ENCODE results near the gene DIS3L2. TPM values are rescaled to one million over a fixed set of nuclear protein-coding genes. Genes with fewer than 3 reads are reported as not detected.

DIS3L2 gene
- total RNA-seq, 4 donors from 2014 or later: 10.3 to 63.9 (median 29.7) TPM

GRCh38 chr2:231926761-231927565, 34.5 kb upstream of the DIS3L2 start:
- peak in 1 of 2 donors; percentile 31 for DNase-seq
- Histone ChIP-seq H3K4me1 (peaks cover 0 to 13% of the 10 kb centered on the region in 2 donors), H3K36me3 (no peaks in the 10 kb centered on the region), H3K4me3 (peak overlapping the region in 1 of 2 donors; percentile 32), H3K27ac (no peak overlapping the region), H3K27me3 (peaks cover 0 to 3% of the 10 kb centered on the region in 2 donors), H3K9me3 (no peaks in the 10 kb centered on the region)
- intact Hi-C loops (cut with DNase I; ENCODE audit: low total_unique reads): loop anchor here (10.0 kb wide), 1 partner anchor 398 kb away; no protein-coding TSS in a partner anchor
- TF ChIP-seq CTCF (IDR thresholded peaks at IDR 0.05): no peak
- TF ChIP-seq POLR2A (IDR thresholded peaks at IDR 0.05): no peak

GRCh38 chr2:231927566-231927890, 34.0 kb upstream of the DIS3L2 start:
- Histone ChIP-seq H3K36me3 (no peaks in the 10 kb centered on the region), H3K27ac (no peak overlapping the region), H3K4me3 (no peak overlapping the region), H3K9me3 (no peaks in the 10 kb centered on the region), H3K27me3 (peaks cover 0 to 3% of the 10 kb centered on the region in 2 donors), H3K4me1 (peaks cover 0 to 13% of the 10 kb centered on the region in 2 donors)
- no peak for DNase-seq
- intact Hi-C loops (cut with DNase I; ENCODE audit: low total_unique reads): loop anchor here (10.0 kb wide), 1 partner anchor 397 kb away; no protein-coding TSS in a partner anchor
- TF ChIP-seq POLR2A (IDR thresholded peaks at IDR 0.05) (no peak), CTCF (IDR thresholded peaks at IDR 0.05) (no peak)

GRCh38 chr2:231928481-231928880, 33.0 kb upstream of the DIS3L2 start:
- intact Hi-C loops (cut with DNase I; ENCODE audit: low total_unique reads): loop anchor here (10.0 kb wide), 1 partner anchor 396 kb away; no protein-coding TSS in a partner anchor
- TF ChIP-seq CTCF (IDR thresholded peaks at IDR 0.05) (no peak), POLR2A (IDR thresholded peaks at IDR 0.05) (no peak)
- no peaks in the 10 kb centered on the region for H3K9me3 ChIP-seq
- peak overlapping the region in 1 of 2 donors; percentile 50 for H3K27ac ChIP-seq
- no peaks in the 10 kb centered on the region for H3K36me3 ChIP-seq
- no peak overlapping the region for H3K4me3 ChIP-seq
- H3K4me1 ChIP-seq: peaks cover 0 to 13% of the 10 kb centered on the region in 2 donors
- peaks cover 0 to 3% of the 10 kb centered on the region in 2 donors for H3K27me3 ChIP-seq
- DNase-seq: no peak

DNA sequence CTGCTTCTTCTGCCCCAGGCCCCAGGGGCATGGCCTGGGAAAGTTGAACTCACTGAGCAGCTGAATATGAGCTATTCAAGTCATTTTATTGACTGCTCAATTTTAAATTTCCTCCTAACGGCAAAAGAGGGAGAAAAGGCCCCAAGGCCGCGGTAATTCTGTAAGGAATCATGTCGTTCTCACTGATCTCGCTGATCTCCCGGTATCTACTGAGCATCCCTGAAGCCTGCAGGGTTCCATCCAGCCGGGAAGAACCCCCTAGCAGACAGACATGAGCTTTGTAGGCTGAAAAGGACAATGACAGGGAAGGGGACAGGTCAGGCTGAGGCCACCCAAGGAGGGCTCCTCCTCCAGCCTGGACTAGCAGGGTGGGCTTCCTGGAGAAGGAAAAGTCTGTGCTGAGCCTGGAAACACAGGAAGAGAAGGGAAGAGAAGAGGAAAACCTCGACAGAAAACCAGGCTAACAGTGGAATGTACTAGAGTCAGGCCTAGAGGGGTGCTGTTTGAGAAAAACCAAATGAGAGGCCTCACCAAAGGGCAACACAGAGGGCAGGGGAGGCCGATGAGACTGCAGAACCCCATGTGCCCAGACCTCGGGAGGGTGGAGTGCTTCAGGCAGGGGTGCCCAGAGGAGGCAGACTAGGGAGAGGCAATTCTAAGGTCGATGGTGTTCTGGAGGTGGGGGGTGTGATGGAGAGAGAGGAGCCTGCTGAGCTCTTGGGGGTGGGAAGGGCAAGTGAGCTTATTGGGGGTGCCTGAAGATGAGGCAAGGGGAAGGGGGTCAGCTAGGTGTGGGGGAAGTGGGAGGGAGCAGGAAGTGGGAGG, 32.4 kb upstream of the DIS3L2 start:
- H3K4me1 ChIP-seq: peaks cover 0 to 13% of the 10 kb centered on the region in 2 donors
- H3K36me3 ChIP-seq: no peaks in the 10 kb centered on the region
- H3K27me3 ChIP-seq: peaks cover 0 to 3% of the 10 kb centered on the region in 2 donors
- intact Hi-C loops (cut with DNase I; ENCODE audit: low total_unique reads): loop anchor here (10.0 kb wide), 1 partner anchor 396 kb away; no protein-coding TSS in a partner anchor
- H3K27ac ChIP-seq: peak overlapping the region in 1 of 2 donors; percentile 50
- TF ChIP-seq POLR2A (IDR thresholded peaks at IDR 0.05) (no peak), CTCF (IDR thresholded peaks at IDR 0.05) (no peak)
- H3K9me3 ChIP-seq: no peaks in the 10 kb centered on the region
- no peak for DNase-seq
- H3K4me3 ChIP-seq: no peak overlapping the region

Measured in uterus (tissue), 4 donors.